Ectodermal cell (in vitro differentiated cells): ENCODE results near the gene IL1RL1. TPM values are rescaled to one million over a fixed set of nuclear protein-coding genes. Genes with fewer than 3 reads are reported as not detected.

ENCODE experiments used
- H3K27ac ChIP-seq: 2 replicates; pipeline ENCODE4 v1.7.0; 2013; ENCODE audit warnings: mild to moderate bottlenecking, low read depth, low read length; ENCODE audit not compliant: insufficient read depth, poor library complexity, severe bottlenecking
- H3K27me3 ChIP-seq: 2 replicates; pipeline ENCODE4 v1.7.0; 2013; ENCODE audit warnings: mild to moderate bottlenecking, low read length; ENCODE audit not compliant: insufficient read depth, control insufficient read depth, poor library complexity, severe bottlenecking
- H3K36me3 ChIP-seq: one replicate; pipeline ENCODE4 v1.7.0; 2013; ENCODE audit warnings: low read length; ENCODE audit not compliant: control insufficient read depth, insufficient read depth
- H3K4me1 ChIP-seq: one replicate; pipeline ENCODE4 v1.7.0; 2013; ENCODE audit warnings: low read length; ENCODE audit not compliant: control insufficient read depth, insufficient read depth
- H3K4me3 ChIP-seq: 2 replicates; pipeline ENCODE4 v1.7.0; 2013; ENCODE audit warnings: low read depth, low read length, control low read depth; ENCODE audit not compliant: insufficient read depth
- H3K9me3 ChIP-seq: 2 replicates; pipeline ENCODE4 v1.7.0; 2013; ENCODE audit warnings: mild to moderate bottlenecking, low read length, moderate library complexity; ENCODE audit not compliant: control insufficient read depth
- whole genome bisulfite sequencing, 2 experiments: methylation state at CpG; one replicate each; pipeline ENCODE4 v1.1.7; 2013; ENCODE audit warnings: missing lambda C conversion rate in 2 of 2; 5-methylcytosine and 5-hydroxymethylcytosine counted together
- polyA plus RNA-seq, 4 experiments: library from polyadenylated mRNA; stranded (reverse); fragments of 50-300 nt; gene quantifications; one replicate each; pipeline ENCODE4 v1.2.3, GENCODE V29; 2013

IL1RL1 gene
- not detected for polyA plus RNA-seq (2013, experiment 1 of 4)
- not detected for polyA plus RNA-seq (2013, experiment 2 of 4)
- polyA plus RNA-seq (2013, experiment 3 of 4), result not detected
- polyA plus RNA-seq (2013, experiment 4 of 4), result not detected

GRCh38 chr2:102310964-102311640 is at the start of gene IL1RL1:
IL1RL1 (plus strand) TSS chr2:102311563; CDS start chr2:102338265, 26,702 bp downstream.
- Histone ChIP-seq H3K36me3 (no peaks in the 10 kb centered on the region), H3K4me1 (no peaks in the 10 kb centered on the region), H3K27ac (no peak within 1 kb of the TSS), H3K4me3 (no peak within 1 kb of the TSS), H3K9me3 (no peaks in the 10 kb centered on the region), H3K27me3 (no peaks in the 10 kb centered on the region)
- 96% methylated on average over 5 of the region's 5 CpGs for WGBS, 2 experiments

- no peaks in the 10 kb centered on the region for H3K4me1 ChIP-seq
- no peak overlapping the region for H3K4me3 ChIP-seq
- WGBS, 2 experiments, result 92 to 93% methylated on average over 6 of the region's 6 CpGs
- no peak overlapping the region for H3K27ac ChIP-seq
- H3K36me3 ChIP-seq, result no peaks in the 10 kb centered on the region
- no peaks in the 10 kb centered on the region for H3K27me3 ChIP-seq
- H3K9me3 ChIP-seq, result no peaks in the 10 kb centered on the region
Observed at GRCh38 chr2:102262216-102263129, 48.9 kb upstream of the IL1RL1 start.

- Histone ChIP-seq H3K27me3 (no peaks in the 10 kb centered on the region), H3K4me3 (no peak overlapping the region), H3K9me3 (no peaks in the 10 kb centered on the region), H3K27ac (no peak overlapping the region), H3K36me3 (no peaks in the 10 kb centered on the region), H3K4me1 (no peaks in the 10 kb centered on the region)
- WGBS, 2 experiments, result 75 to 77% methylated on average over 2 of the region's 2 CpGs
Observed at GRCh38 chr2:102264952-102265351, 46.4 kb upstream of the IL1RL1 start.

- H3K4me3 ChIP-seq, result no peak overlapping the region
- 91 to 94% methylated on average over 1 of the region's 1 CpG for WGBS, 2 experiments
- no peaks in the 10 kb centered on the region for H3K36me3 ChIP-seq
- H3K27me3 ChIP-seq, result no peaks in the 10 kb centered on the region
- H3K4me1 ChIP-seq, result no peaks in the 10 kb centered on the region
- no peak overlapping the region for H3K27ac ChIP-seq
- H3K9me3 ChIP-seq, result no peaks in the 10 kb centered on the region
Observed at GRCh38 chr2:102266204-102266603, 45.2 kb upstream of the IL1RL1 start.

- no peak overlapping the region for H3K27ac ChIP-seq
- H3K9me3 ChIP-seq, result no peaks in the 10 kb centered on the region
- H3K36me3 ChIP-seq, result no peaks in the 10 kb centered on the region
- 88 to 91% methylated on average over 6 of the region's 6 CpGs for WGBS, 2 experiments
- H3K4me1 ChIP-seq, result no peaks in the 10 kb centered on the region
- H3K4me3 ChIP-seq, result no peak overlapping the region
- H3K27me3 ChIP-seq, result no peaks in the 10 kb centered on the region
Observed at GRCh38 chr2:102267774-102268173, 43.6 kb upstream of the IL1RL1 start.

- Histone ChIP-seq H3K27me3 (no peaks in the 10 kb centered on the region), H3K36me3 (no peaks in the 10 kb centered on the region), H3K4me3 (no peak overlapping the region), H3K4me1 (no peaks in the 10 kb centered on the region), H3K9me3 (no peaks in the 10 kb centered on the region), H3K27ac (no peak overlapping the region)
- WGBS, 2 experiments, result 95 to 97% methylated on average over 4 of the region's 4 CpGs
Observed at GRCh38 chr2:102268510-102269199, 42.7 kb upstream of the IL1RL1 start.

- Histone ChIP-seq H3K4me3 (no peak overlapping the region), H3K4me1 (no peaks in the 10 kb centered on the region), H3K27me3 (no peaks in the 10 kb centered on the region), H3K36me3 (no peaks in the 10 kb centered on the region), H3K27ac (no peak overlapping the region), H3K9me3 (no peaks in the 10 kb centered on the region)
- WGBS, 2 experiments, result 92 to 98% methylated on average over 4 of the region's 4 CpGs
Observed at GRCh38 chr2:102269200-102269524, 42.2 kb upstream of the IL1RL1 start.

GRCh38 chr2:102271844-102272243 is 39.5 kb upstream of the IL1RL1 start:
- Histone ChIP-seq H3K27me3 (no peaks in the 10 kb centered on the region), H3K9me3 (no peaks in the 10 kb centered on the region), H3K4me1 (no peaks in the 10 kb centered on the region), H3K4me3 (no peak overlapping the region), H3K27ac (no peak overlapping the region), H3K36me3 (no peaks in the 10 kb centered on the region)
- WGBS, 2 experiments, result 91% methylated on average over 4 to 5 of the region's 5 CpGs

- Histone ChIP-seq H3K4me3 (no peak overlapping the region), H3K27ac (no peak overlapping the region), H3K9me3 (no peaks in the 10 kb centered on the region), H3K4me1 (peaks cover 5% of the 10 kb centered on the region), H3K36me3 (no peaks in the 10 kb centered on the region), H3K27me3 (no peaks in the 10 kb centered on the region)
- WGBS, 2 experiments, result 93 to 96% methylated on average over 6 of the region's 6 CpGs
Observed at GRCh38 chr2:102273619-102274211, 37.6 kb upstream of the IL1RL1 start.
